Naive thymus-derived CD4-positive, alpha-beta T cell (primary cell): Measurements from ENCODE around the gene CDX1. TPM values are rescaled to one million over a fixed set of nuclear protein-coding genes. Genes with fewer than 3 reads are reported as not detected.
A peak's percentile ranks its signal among the peaks of the same experiment; 100 is the strongest.

Experiments used
- ATAC-seq: fragments of 150-1000 bp; cut with Tn5 transposase; 2 replicates; pipeline ENCODE4 v1.10.0; 2021; ENCODE audit warnings: mild to moderate bottlenecking, moderate library complexity
- CTCF ChIA-PET: fragments of 350-600 bp; sonication (Branson Sonifier 250); formaldehyde crosslinking; loops from one replicate; lab custom pipeline; 2021; ENCODE audit warnings: antibody characterized with exemption; lab: Charles Lee
- POLR2A ChIA-PET: fragments of 350-600 bp; sonication (Branson Sonifier 250); formaldehyde crosslinking; loops from one replicate; lab custom pipeline; 2021; ENCODE audit warnings: antibody characterized with exemption, inconsistent platforms; lab: Charles Lee
- DNase-seq, 9 donors: peaks; one replicate each; pipeline versions ENCODE4 v3.0.0 to v3.0.0-alpha.2; 2020 to 2022; ENCODE audit warnings: mixed read lengths in 1 of 9
- H3K27ac ChIP-seq: one replicate; pipeline ENCODE4 v1.7.0; 2013; ENCODE audit warnings: mild to moderate bottlenecking, low read depth, low read length, moderate library complexity
- H3K27me3 ChIP-seq, 2 donors: one replicate each; pipeline ENCODE4 v1.7.0; 2013; ENCODE audit warnings: low read length in 2 of 2, mild to moderate bottlenecking in 2 of 2, moderate library complexity in 2 of 2; ENCODE audit not compliant: control insufficient read depth in 2 of 2, insufficient read depth in 2 of 2
- H3K36me3 ChIP-seq, 3 experiments: 1 replicate in 2 of 3; 2 replicates in 1 of 3; pipeline ENCODE4 v1.7.0; 2013; ENCODE audit warnings: low read length in 3 of 3, mild to moderate bottlenecking in 3 of 3, moderate library complexity in 1 of 3; ENCODE audit not compliant: insufficient read depth in 3 of 3, control insufficient read depth in 2 of 3
- H3K4me1 ChIP-seq, 2 donors: one replicate each; pipeline ENCODE4 v1.7.0; 2013; ENCODE audit warnings: low read length in 2 of 2, mild to moderate bottlenecking in 2 of 2, moderate library complexity in 1 of 2; ENCODE audit not compliant: control insufficient read depth in 2 of 2, insufficient read depth in 2 of 2
- H3K4me3 ChIP-seq: 2 replicates; pipeline ENCODE4 v1.7.0; 2013; ENCODE audit warnings: mild to moderate bottlenecking, low read length
- H3K9me3 ChIP-seq, 3 experiments: 1 replicate in 2 of 3; 2 replicates in 1 of 3; pipeline ENCODE4 v1.7.0; 2013; ENCODE audit warnings: low read length in 3 of 3; ENCODE audit not compliant: control insufficient read depth in 2 of 3
- H3K27ac Mint-ChIP-seq, 9 donors: one replicate each; pipeline ENCODE4 v1.8.0; 2020 to 2022; ENCODE audit warnings: mixed read lengths in 9 of 9, mild to moderate bottlenecking in 8 of 9, moderate library complexity in 5 of 9, inconsistent platforms in 2 of 9
- H3K27me3 Mint-ChIP-seq, 5 donors: one replicate each; pipeline ENCODE4 v1.8.0; 2021 to 2022; ENCODE audit warnings: mixed read lengths in 5 of 5, mild to moderate bottlenecking in 1 of 5
- H3K36me3 Mint-ChIP-seq, 5 donors: one replicate each; pipeline ENCODE4 v1.8.0; 2020 to 2022; ENCODE audit warnings: mixed read lengths in 5 of 5, mild to moderate bottlenecking in 3 of 5, inconsistent platforms in 1 of 5
- H3K4me1 Mint-ChIP-seq, 7 donors: one replicate each; pipeline ENCODE4 v1.8.0; 2020 to 2022; ENCODE audit warnings: mixed read lengths in 7 of 7, mild to moderate bottlenecking in 3 of 7, inconsistent platforms in 1 of 7
- H3K4me3 Mint-ChIP-seq, 10 donors: one replicate each; pipeline ENCODE4 v1.8.0; 2020 to 2022; ENCODE audit warnings: mild to moderate bottlenecking in 10 of 10, mixed read lengths in 10 of 10, moderate library complexity in 6 of 10, inconsistent platforms in 2 of 10
- H3K9me3 Mint-ChIP-seq, 11 donors: one replicate each; pipeline ENCODE4 v1.8.0; 2020 to 2022; ENCODE audit warnings: mixed read lengths in 11 of 11, mild to moderate bottlenecking in 4 of 11, inconsistent platforms in 1 of 11, moderate library complexity in 1 of 11
- intact Hi-C, 2 donors: fragments of 100-400 bp; cut with micrococcal nuclease; formaldehyde crosslinking; loops; one replicate each; pipeline ENCODE4 v1.15.1; 2023
- polyA plus RNA-seq, 2 donors: library from polyadenylated mRNA; unstranded; fragments of 300-500 nt; fragmentation: Illumina TruSeq; gene quantifications; one replicate each; pipeline ENCODE4 v1.2.3, GENCODE V29; 2021
- total RNA-seq, 6 experiments: library from RNA in 5 of 6; stranded (reverse) in 5 of 6; gene quantifications; 1 replicate in 5 of 6; 2 replicates in 1 of 6; pipeline ENCODE4 v1.2.3 and lab custom pipeline; 2021 to 2026

CDX1 gene
- total and polyA plus RNA-seq, 7 experiments from 2014 or later: not detected

- Mint-ChIP-seq H3K4me3 (no peak overlapping the region), H3K4me1 (peaks cover 0 to 2% (median 0%) of the 10 kb centered on the region in 7 donors), H3K27ac (no peak overlapping the region), H3K27me3 (peaks cover 0 to 4% (median 0%) of the 10 kb centered on the region in 5 donors), H3K36me3 (no peaks in the 10 kb centered on the region), H3K9me3 (peaks cover 0 to 1% (median 0%) of the 10 kb centered on the region in 11 donors)
- Histone ChIP-seq H3K4me1 (no peaks in the 10 kb centered on the region), H3K36me3 (no peaks in the 10 kb centered on the region), H3K27ac (no peak overlapping the region), H3K4me3 (no peak overlapping the region), H3K9me3 (no peaks in the 10 kb centered on the region), H3K27me3 (no peaks in the 10 kb centered on the region)
- intact Hi-C loops: no loop called here
- ChIA-PET CTCF (no interaction called here), POLR2A (no interaction called here)
- no peak for DNase-seq
- ATAC-seq: no peak
Measured at GRCh38 chr5:150222906-150223305, 56.3 kb downstream of the CDX1 start.

- H3K27me3 ChIP-seq: no peaks in the 10 kb centered on the region
- Mint-ChIP-seq H3K36me3 (no peaks in the 10 kb centered on the region), H3K27me3 (peaks cover 0 to 4% (median 0%) of the 10 kb centered on the region in 5 donors), H3K27ac (no peak overlapping the region), H3K9me3 (peaks cover 0 to 1% (median 0%) of the 10 kb centered on the region in 11 donors), H3K4me3 (no peak overlapping the region), H3K4me1 (no peaks in the 10 kb centered on the region)
- no peaks in the 10 kb centered on the region for H3K4me1 ChIP-seq
- POLR2A ChIA-PET: no interaction called here
- no peaks in the 10 kb centered on the region for H3K9me3 ChIP-seq
- DNase-seq: no peak
- CTCF ChIA-PET: no interaction called here
- H3K4me3 ChIP-seq: no peak overlapping the region
- H3K27ac ChIP-seq: no peak overlapping the region
- ATAC-seq: no peak
- no peaks in the 10 kb centered on the region for H3K36me3 ChIP-seq
- intact Hi-C loops: no loop called here
Measured at GRCh38 chr5:150223474-150223873, 56.9 kb downstream of the CDX1 start.

GRCh38 chr5:150224483-150225027 is 58.0 kb downstream of the CDX1 start:
- ATAC-seq: no peak
- H3K36me3 Mint-ChIP-seq: no peaks in the 10 kb centered on the region

GRCh38 chr5:150227036-150227435 is 60.5 kb downstream of the CDX1 start:
- CTCF ChIA-PET: no interaction called here
- intact Hi-C loops: no loop called here
- H3K4me1 Mint-ChIP-seq: no peaks in the 10 kb centered on the region

More at GRCh38 chr5:150224483-150225027, 58.0 kb downstream of the CDX1 start:
- no peaks in the 10 kb centered on the region for H3K4me1 ChIP-seq
- Mint-ChIP-seq H3K9me3 (peaks cover 0 to 1% (median 0%) of the 10 kb centered on the region in 11 donors), H3K27ac (peak overlapping the region in 1 of 9 donors; percentile 72), H3K4me3 (no peak overlapping the region), H3K4me1 (no peaks in the 10 kb centered on the region), H3K27me3 (peaks cover 0 to 4% (median 0%) of the 10 kb centered on the region in 5 donors)
- DNase-seq: no peak
- CTCF ChIA-PET: interaction anchor here (0.5 kb wide), 1 partner anchor 674 kb away, joined by 4 read pairs; no protein-coding TSS in a partner anchor
- H3K4me3 ChIP-seq: no peak overlapping the region
- no peaks in the 10 kb centered on the region for H3K9me3 ChIP-seq
- H3K27me3 ChIP-seq: no peaks in the 10 kb centered on the region
- H3K36me3 ChIP-seq: no peaks in the 10 kb centered on the region
- intact Hi-C loops: no loop called here
- POLR2A ChIA-PET: interaction anchor here (0.6 kb wide), 1 partner anchor 219 kb away, joined by 3 read pairs; no protein-coding TSS in a partner anchor
- H3K27ac ChIP-seq: no peak overlapping the region

GRCh38 chr5:150227606-150228273 is 61.2 kb downstream of the CDX1 start:
- intact Hi-C loops: no loop called here
- CTCF ChIA-PET: no interaction called here
- H3K27me3 Mint-ChIP-seq: no peaks in the 10 kb centered on the region

More at GRCh38 chr5:150227036-150227435, 60.5 kb downstream of the CDX1 start:
- no peak for ATAC-seq
- POLR2A ChIA-PET: no interaction called here
- Histone ChIP-seq H3K36me3 (no peaks in the 10 kb centered on the region), H3K4me1 (no peaks in the 10 kb centered on the region), H3K27ac (no peak overlapping the region), H3K4me3 (no peak overlapping the region), H3K9me3 (no peaks in the 10 kb centered on the region), H3K27me3 (no peaks in the 10 kb centered on the region)
- DNase-seq: no peak
- no peak overlapping the region for H3K27ac Mint-ChIP-seq
- H3K27me3 Mint-ChIP-seq: no peaks in the 10 kb centered on the region
- H3K4me3 Mint-ChIP-seq: no peak overlapping the region
- H3K36me3 Mint-ChIP-seq: no peaks in the 10 kb centered on the region
- peaks cover 0 to 2% (median 0%) of the 10 kb centered on the region in 11 donors for H3K9me3 Mint-ChIP-seq

GRCh38 chr5:150229571-150229970 is 63.0 kb downstream of the CDX1 start:
- Histone ChIP-seq H3K36me3 (no peaks in the 10 kb centered on the region), H3K4me3 (no peak overlapping the region), H3K9me3 (no peaks in the 10 kb centered on the region), H3K27me3 (no peaks in the 10 kb centered on the region), H3K27ac (no peak overlapping the region), H3K4me1 (no peaks in the 10 kb centered on the region)
- H3K27me3 Mint-ChIP-seq: no peaks in the 10 kb centered on the region
- ATAC-seq (no peak), DNase-seq (no peak)
- intact Hi-C loops: no loop called here
- no peak overlapping the region for H3K4me3 Mint-ChIP-seq
- no peak overlapping the region for H3K27ac Mint-ChIP-seq
- peaks cover 0 to 2% (median 0%) of the 10 kb centered on the region in 11 donors for H3K9me3 Mint-ChIP-seq
- H3K4me1 Mint-ChIP-seq: no peaks in the 10 kb centered on the region
- CTCF ChIA-PET: no interaction called here
- POLR2A ChIA-PET: no interaction called here
- no peaks in the 10 kb centered on the region for H3K36me3 Mint-ChIP-seq

More at GRCh38 chr5:150227606-150228273, 61.2 kb downstream of the CDX1 start:
- Histone ChIP-seq H3K27me3 (no peaks in the 10 kb centered on the region), H3K4me1 (no peaks in the 10 kb centered on the region), H3K27ac (no peak overlapping the region), H3K36me3 (no peaks in the 10 kb centered on the region), H3K4me3 (no peak overlapping the region), H3K9me3 (no peaks in the 10 kb centered on the region)
- DNase-seq: no peak
- Mint-ChIP-seq H3K4me3 (no peak overlapping the region), H3K9me3 (peaks cover 0 to 2% (median 0%) of the 10 kb centered on the region in 11 donors), H3K4me1 (no peaks in the 10 kb centered on the region), H3K27ac (no peak overlapping the region), H3K36me3 (no peaks in the 10 kb centered on the region)
- no peak for ATAC-seq
- POLR2A ChIA-PET: no interaction called here
